Smooth muscle cell (in vitro differentiated cells): Measurements from ENCODE around the gene TNFSF13. TPM values are rescaled to one million over a fixed set of nuclear protein-coding genes. Genes with fewer than 3 reads are reported as not detected.

Experiments
- DNase-seq: peaks from one replicate; lab custom pipeline; 2025; ENCODE audit not compliant: unreplicated experiment; lab: John Stamatoyannopoulos, UW
- H2AFZ ChIP-seq: fragments of 200-600 bp; sonication (generic); 2 replicates; pipeline ENCODE4 v1.6.0; 2016; ENCODE audit warnings: antibody characterized with exemption, low read depth, mild to moderate bottlenecking
- H3F3A ChIP-seq: fragments of 200-600 bp; sonication (generic); 2 replicates; pipeline ENCODE4 v1.6.0; 2017; ENCODE audit warnings: antibody characterized with exemption, low read depth
- H3K27ac ChIP-seq: fragments of 200-600 bp; sonication (generic); 2 replicates; pipeline ENCODE4 v1.5.1; 2016; ENCODE audit warnings: low read depth, mild to moderate bottlenecking
- H3K27me3 ChIP-seq: fragments of 200-600 bp; sonication (generic); 2 replicates; pipeline ENCODE4 v1.6.1; 2016; ENCODE audit warnings: low read depth, mild to moderate bottlenecking
- H3K36me3 ChIP-seq: fragments of 200-600 bp; sonication (generic); 2 replicates; pipeline ENCODE4 v1.5.1; 2016; ENCODE audit warnings: low read depth
- H3K4me1 ChIP-seq: fragments of 200-600 bp; sonication (generic); 2 replicates; pipeline ENCODE4 v1.5.1; 2016; ENCODE audit warnings: low read depth
- H3K4me2 ChIP-seq: fragments of 200-600 bp; sonication (generic); 2 replicates; pipeline ENCODE4 v1.6.0; 2016; ENCODE audit warnings: mild to moderate bottlenecking
- H3K4me3 ChIP-seq: fragments of 200-600 bp; sonication (generic); 2 replicates; pipeline ENCODE4 v1.5.1; 2016; ENCODE audit warnings: mild to moderate bottlenecking
- H3K79me2 ChIP-seq: fragments of 200-600 bp; sonication (generic); 2 replicates; pipeline ENCODE4 v1.6.0; 2016; ENCODE audit warnings: low read depth, mild to moderate bottlenecking
- H3K9ac ChIP-seq: fragments of 200-600 bp; sonication (generic); 2 replicates; pipeline ENCODE4 v1.6.0; 2016; ENCODE audit warnings: low read depth
- H3K9me3 ChIP-seq: fragments of 200-600 bp; sonication (generic); replicated peaks from 2 replicates; pipeline ENCODE4 v1.5.1; 2016; ENCODE audit warnings: low read depth
- H4K20me1 ChIP-seq: fragments of 200-600 bp; sonication (generic); 2 replicates; pipeline ENCODE4 v1.6.0; 2016; ENCODE audit warnings: low read depth
- WGBS: methylation state at CpG from one replicate; pipeline ENCODE4 v1.1.7; 2016; ENCODE audit warnings: low lambda C conversion rate; 5-methylcytosine and 5-hydroxymethylcytosine counted together
- polyA plus RNA-seq: library from polyadenylated mRNA; unstranded; fragments of >200 nt; fragmentation: Nextera tagmentation; extraction: Ambion mirVana; gene quantifications from 2 replicates; pipeline ENCODE4 v1.2.1, GENCODE V29; 2016
- total RNA-seq: library from RNA; depleted of rRNA; stranded (reverse); fragments of >200 nt; gene quantifications from 2 replicates; pipeline ENCODE4 v1.2.3, GENCODE V29; 2014
- TF ChIP-seq, protein P1 (sequence below): fragments of 200-600 bp; sonication (generic); IDR thresholded peaks from 2 replicates; pipeline ENCODE4 v1.5.1; 2017; ENCODE audit warnings: borderline replicate concordance, mild to moderate bottlenecking, antibody characterized with exemption; ENCODE audit not compliant: insufficient read depth, poor library complexity, severe bottlenecking

Gene TNFSF13
- total and polyA plus RNA-seq, 2 experiments from 2014 or later: 0.38 to 4.1 TPM

DNA sequence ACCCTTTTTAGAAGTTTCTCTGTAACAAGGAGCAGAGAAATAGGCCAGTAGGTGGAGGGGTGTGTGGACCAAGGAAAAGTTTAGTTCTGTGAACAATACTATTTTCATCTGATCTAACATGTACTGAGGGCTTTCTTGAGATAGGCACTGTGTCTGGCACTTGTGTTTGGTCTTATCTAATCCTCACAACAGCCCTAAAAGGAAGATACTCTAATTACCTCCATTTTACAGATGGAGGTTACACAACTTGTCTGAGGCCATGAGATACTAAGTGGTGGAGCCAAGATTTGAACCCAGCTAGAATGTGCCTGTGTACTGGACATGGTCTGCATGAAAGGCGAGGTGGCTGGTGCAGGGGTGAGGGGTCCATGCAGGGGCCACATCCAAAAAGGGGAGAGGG is 5.2 kb upstream of the TNFSF13 start:
- peaks cover 11% of the 10 kb centered on the region for H3K4me1 ChIP-seq
- 94% methylated on average over 1 of the region's 1 CpG for WGBS
- no peaks in the 10 kb centered on the region for H3K36me3 ChIP-seq

DNA sequence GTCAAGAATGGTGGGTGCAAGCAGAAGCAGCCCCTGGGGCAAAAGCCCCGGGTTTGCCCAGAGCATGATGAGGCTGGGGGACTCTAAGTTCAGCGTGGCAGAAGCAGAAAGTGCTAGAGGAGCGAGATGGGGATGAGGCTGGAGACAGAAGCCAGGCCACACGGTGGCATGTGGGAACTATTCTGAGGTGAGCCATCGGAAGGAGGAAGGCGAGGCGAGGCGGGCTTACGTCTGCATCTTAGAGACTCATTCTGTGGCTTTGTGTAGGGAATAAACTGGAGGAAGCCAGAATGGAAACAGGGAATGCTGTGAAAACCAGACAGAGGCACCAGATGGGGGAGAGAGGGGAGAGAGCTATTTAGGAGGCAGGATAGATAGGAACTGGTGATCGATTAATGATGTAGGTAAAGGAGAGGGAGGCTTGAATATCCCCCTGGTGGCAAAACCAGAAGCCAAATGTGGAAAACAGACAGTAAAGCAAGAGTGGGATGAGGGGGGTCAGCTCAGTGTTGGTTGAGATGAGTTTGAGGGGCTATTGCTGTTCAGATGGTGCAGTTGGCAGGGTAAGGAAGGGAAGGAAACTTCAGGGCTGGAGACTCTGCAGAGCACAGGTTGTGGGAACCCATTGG is 3.1 kb upstream of the TNFSF13 start:
- no peaks in the 10 kb centered on the region for H3K9me3 ChIP-seq
- H3K79me2 ChIP-seq: no peaks in the 10 kb centered on the region
- no peaks in the 10 kb centered on the region for H3K36me3 ChIP-seq
- no peaks in the 10 kb centered on the region for H4K20me1 ChIP-seq
- peaks cover 15% of the 10 kb centered on the region for H3K4me1 ChIP-seq
- no peak overlapping the region for H3K27ac ChIP-seq
- 77% methylated on average over 10 of the region's 10 CpGs for WGBS
- H3K27me3 ChIP-seq: no peaks in the 10 kb centered on the region
- H3K4me3 ChIP-seq: no peak overlapping the region
- H3F3A ChIP-seq: no peaks in the 10 kb centered on the region
- no peak overlapping the region for H3K9ac ChIP-seq
- TF ChIP-seq, protein P1, sequence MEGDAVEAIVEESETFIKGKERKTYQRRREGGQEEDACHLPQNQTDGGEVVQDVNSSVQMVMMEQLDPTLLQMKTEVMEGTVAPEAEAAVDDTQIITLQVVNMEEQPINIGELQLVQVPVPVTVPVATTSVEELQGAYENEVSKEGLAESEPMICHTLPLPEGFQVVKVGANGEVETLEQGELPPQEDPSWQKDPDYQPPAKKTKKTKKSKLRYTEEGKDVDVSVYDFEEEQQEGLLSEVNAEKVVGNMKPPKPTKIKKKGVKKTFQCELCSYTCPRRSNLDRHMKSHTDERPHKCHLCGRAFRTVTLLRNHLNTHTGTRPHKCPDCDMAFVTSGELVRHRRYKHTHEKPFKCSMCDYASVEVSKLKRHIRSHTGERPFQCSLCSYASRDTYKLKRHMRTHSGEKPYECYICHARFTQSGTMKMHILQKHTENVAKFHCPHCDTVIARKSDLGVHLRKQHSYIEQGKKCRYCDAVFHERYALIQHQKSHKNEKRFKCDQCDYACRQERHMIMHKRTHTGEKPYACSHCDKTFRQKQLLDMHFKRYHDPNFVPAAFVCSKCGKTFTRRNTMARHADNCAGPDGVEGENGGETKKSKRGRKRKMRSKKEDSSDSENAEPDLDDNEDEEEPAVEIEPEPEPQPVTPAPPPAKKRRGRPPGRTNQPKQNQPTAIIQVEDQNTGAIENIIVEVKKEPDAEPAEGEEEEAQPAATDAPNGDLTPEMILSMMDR: no peak
- no peak for DNase-seq
- H2AFZ ChIP-seq: no peak overlapping the region
- H3K4me2 ChIP-seq: no peak overlapping the region

More for the DNA sequence above, 5.2 kb upstream of the TNFSF13 start:
- Histone ChIP-seq H3K27ac (no peak overlapping the region), H3K9me3 (no peaks in the 10 kb centered on the region), H3K27me3 (no peaks in the 10 kb centered on the region), H4K20me1 (no peaks in the 10 kb centered on the region), H2AFZ (no peak overlapping the region), H3K4me2 (no peak overlapping the region), H3F3A (no peaks in the 10 kb centered on the region), H3K9ac (no peak overlapping the region), H3K79me2 (no peaks in the 10 kb centered on the region), H3K4me3 (no peak overlapping the region)
- TF ChIP-seq, protein P1: no peak
- no peak for DNase-seq

DNA sequence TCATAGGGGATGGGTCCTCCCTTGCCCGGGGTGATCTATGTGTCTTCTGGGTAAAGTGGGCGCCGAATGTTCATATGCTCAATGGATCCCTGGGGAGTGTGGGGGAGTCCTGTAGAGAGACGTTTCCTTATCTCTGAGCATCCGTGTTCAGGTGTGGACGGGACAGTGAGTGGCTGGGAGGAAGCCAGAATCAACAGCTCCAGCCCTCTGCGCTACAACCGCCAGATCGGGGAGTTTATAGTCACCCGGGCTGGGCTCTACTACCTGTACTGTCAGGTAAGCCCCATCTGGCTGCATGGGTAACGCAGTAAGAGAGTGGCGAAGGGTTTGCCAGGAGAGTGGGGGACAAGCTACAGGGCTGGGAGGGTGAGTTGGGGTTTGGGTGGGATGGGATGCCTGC is 1.9 kb upstream of the TNFSF13 start:
- Histone ChIP-seq H3K9ac (no peak overlapping the region), H3K9me3 (no peaks in the 10 kb centered on the region), H3K36me3 (no peaks in the 10 kb centered on the region), H3K4me2 (no peak overlapping the region), H3K27me3 (no peaks in the 10 kb centered on the region), H4K20me1 (no peaks in the 10 kb centered on the region), H3K27ac (no peak overlapping the region), H3K4me1 (peaks cover 19% of the 10 kb centered on the region), H3K79me2 (no peaks in the 10 kb centered on the region), H3F3A (no peaks in the 10 kb centered on the region), H3K4me3 (no peak overlapping the region), H2AFZ (no peak overlapping the region)
- TF ChIP-seq, protein P1: no peak
- 98% methylated on average over 12 of the region's 12 CpGs for WGBS
- DNase-seq: no peak
